ENCODE results near the gene KBTBD8. TPM values are rescaled to one million over a fixed set of nuclear protein-coding genes. Genes with fewer than 3 reads are reported as not detected.

KBTBD8 gene
- total and polyA plus RNA-seq, 4 donors: 0.10 to 3.1 (median 1.5) TPM

DNA sequence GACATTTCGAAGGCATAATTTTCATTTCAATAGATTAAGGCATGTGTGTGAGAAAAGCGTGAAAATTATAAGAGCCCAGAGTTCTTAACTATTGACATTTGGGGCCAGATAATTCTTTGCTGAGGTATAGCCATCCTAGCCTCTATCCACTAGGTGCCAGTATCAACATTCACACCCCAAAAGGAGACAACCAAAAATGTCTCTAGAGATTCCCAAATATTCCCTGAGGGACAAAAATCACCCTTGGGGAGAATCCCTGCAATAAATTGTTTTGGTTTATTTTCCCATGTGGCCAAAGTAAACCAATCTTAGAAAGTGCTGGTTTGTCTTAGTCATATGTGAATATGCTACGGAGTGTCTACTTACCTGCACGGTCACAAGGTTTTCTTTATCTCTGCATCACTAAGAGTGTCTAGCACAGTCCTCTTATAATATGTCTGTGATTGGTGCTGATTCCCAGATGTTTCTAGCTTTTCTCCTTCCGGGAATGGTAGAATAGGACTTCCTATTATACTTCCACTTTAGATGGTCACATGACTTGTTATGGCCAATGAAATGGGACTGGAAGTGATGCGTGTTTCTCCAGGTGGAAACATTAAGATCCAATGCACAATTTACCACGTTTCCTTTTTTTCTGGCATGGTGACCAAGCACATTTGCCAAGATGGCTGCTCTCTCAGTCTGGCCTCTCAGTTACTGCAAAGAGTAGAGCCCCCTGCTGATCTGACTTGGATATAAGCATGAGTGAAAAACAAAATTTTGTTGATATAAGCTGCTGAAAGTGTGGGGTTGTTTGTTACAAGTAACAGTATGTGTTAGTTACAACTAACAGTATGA is 8.0 kb upstream of the KBTBD8 start:
- no peak for ATAC-seq (ENCODE audit: low FRiP score)
- H3K4me3 ChIP-seq (ENCODE audit: low read length in 2 of 2): no peak overlapping the region
- intact Hi-C loops (cut with DNase I): loop anchor here in 1 of 2 donors (10.0 kb wide), 1 partner anchor 1725 kb away; no protein-coding TSS in a partner anchor

DNA sequence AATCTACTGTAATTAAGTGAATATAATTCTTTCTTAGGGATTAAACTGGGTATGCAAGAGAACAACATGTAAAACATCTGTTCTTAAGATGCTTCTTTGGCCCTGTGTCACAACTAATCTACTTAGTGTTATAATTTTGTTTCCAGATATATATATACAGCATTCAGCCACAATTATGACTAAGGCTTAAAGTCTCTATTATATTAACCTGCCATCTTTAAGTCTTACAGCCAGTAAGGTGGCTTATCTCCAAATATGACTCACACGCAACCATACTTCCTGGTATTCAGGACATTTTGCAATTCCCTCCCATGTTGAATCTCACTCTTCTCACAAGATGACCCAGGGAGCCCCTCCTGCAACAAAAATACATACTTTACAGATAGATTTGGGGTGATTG is 6.6 kb upstream of the KBTBD8 start:
- 73 to 75% methylated on average over 1 of the region's 1 CpG for WGBS, 2 donors
- Histone ChIP-seq H3K9me3 (ENCODE audit: control insufficient read depth, low read length) (no peaks in the 10 kb centered on the region), H3K4me3 (ENCODE audit: low read length in 2 of 2) (no peak overlapping the region), H3K27me3 (ENCODE audit: control insufficient read depth in 1 of 2, insufficient read depth in 2 of 2, low read length in 1 of 2) (peaks cover 0 to 2% of the 10 kb centered on the region in 2 donors), H3K4me1 (ENCODE audit: control insufficient read depth in 1 of 2, insufficient read depth in 2 of 2, low read length in 2 of 2) (no peaks in the 10 kb centered on the region), H3K36me3 (ENCODE audit: control insufficient read depth in 1 of 2, insufficient read depth in 2 of 2, low read length in 1 of 2) (no peaks in the 10 kb centered on the region), H3K27ac (ENCODE audit: low read depth in 1 of 2, low read length in 2 of 2) (no peak overlapping the region)
- intact Hi-C loops (cut with DNase I): loop anchor here in 1 of 2 donors (10.0 kb wide), 1 partner anchor 1723 kb away; no protein-coding TSS in a partner anchor
- DNase-seq (no peak), ATAC-seq (ENCODE audit: low FRiP score) (no peak)

More for the DNA sequence above, 8.0 kb upstream of the KBTBD8 start:
- peaks cover 0 to 2% of the 10 kb centered on the region in 2 donors for H3K27me3 ChIP-seq (ENCODE audit: control insufficient read depth in 1 of 2, insufficient read depth in 2 of 2, low read length in 1 of 2)
- DNase-seq: no peak
- H3K4me1 ChIP-seq (ENCODE audit: control insufficient read depth in 1 of 2, insufficient read depth in 2 of 2, low read length in 2 of 2): no peaks in the 10 kb centered on the region
- 82 to 87% methylated on average over 7 of the region's 7 CpGs for WGBS, 2 donors
- H3K9me3 ChIP-seq (ENCODE audit: control insufficient read depth, low read length): no peaks in the 10 kb centered on the region
- no peak overlapping the region for H3K27ac ChIP-seq (ENCODE audit: low read depth in 1 of 2, low read length in 2 of 2)
- H3K36me3 ChIP-seq (ENCODE audit: control insufficient read depth in 1 of 2, insufficient read depth in 2 of 2, low read length in 1 of 2): no peaks in the 10 kb centered on the region

DNA sequence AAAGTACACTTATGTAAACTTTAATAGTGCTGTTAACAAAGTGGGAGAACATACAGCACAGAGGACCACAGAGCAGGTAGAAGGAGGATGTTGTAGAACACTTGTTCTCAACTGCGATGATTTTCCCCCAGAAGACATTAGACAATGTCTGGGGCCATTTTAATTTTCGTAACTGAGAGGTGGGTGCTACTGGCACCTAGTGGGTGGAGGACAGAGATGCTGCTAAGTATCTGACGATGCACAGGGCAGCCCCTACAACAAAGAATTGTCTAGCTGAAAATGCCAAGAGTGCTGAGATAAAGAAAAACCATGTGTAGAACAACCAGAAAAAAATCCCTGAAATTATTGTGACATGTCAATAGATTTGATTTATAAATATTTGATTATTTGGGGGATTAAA is 5.0 kb upstream of the KBTBD8 start:
- Histone ChIP-seq H3K27ac (ENCODE audit: low read depth in 1 of 2, low read length in 2 of 2) (no peak overlapping the region), H3K36me3 (ENCODE audit: control insufficient read depth in 1 of 2, insufficient read depth in 2 of 2, low read length in 1 of 2) (no peaks in the 10 kb centered on the region), H3K9me3 (ENCODE audit: control insufficient read depth, low read length) (no peaks in the 10 kb centered on the region), H3K4me1 (ENCODE audit: control insufficient read depth in 1 of 2, insufficient read depth in 2 of 2, low read length in 2 of 2) (no peaks in the 10 kb centered on the region), H3K4me3 (ENCODE audit: low read length in 2 of 2) (no peak overlapping the region), H3K27me3 (ENCODE audit: control insufficient read depth in 1 of 2, insufficient read depth in 2 of 2, low read length in 1 of 2) (peaks cover 0 to 2% of the 10 kb centered on the region in 2 donors)
- ATAC-seq (ENCODE audit: low FRiP score) (no peak), DNase-seq (no peak)
- intact Hi-C loops (cut with DNase I): loop anchor here in 1 of 2 donors (10.0 kb wide), 1 partner anchor 1722 kb away; no protein-coding TSS in a partner anchor
- WGBS, 2 donors: 83 to 86% methylated on average over 3 of the region's 3 CpGs

DNA sequence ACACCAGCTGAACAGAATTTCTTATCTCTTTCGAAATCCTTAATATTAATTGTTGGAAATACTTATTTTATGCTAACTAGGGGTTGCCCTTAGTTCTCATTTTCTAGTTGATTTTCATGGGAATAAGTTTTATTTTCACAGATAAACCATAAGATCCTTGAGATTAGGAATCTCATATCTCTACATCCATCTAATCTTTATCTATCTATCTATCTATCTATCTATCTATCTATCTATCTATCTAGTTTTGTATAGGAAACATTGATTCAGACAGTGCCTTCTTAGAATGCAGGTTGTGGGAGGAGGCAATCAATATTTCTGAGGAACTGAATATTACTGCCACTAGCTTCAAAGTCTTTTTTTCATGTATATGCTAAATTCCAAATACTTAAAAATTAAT is 3.5 kb upstream of the KBTBD8 start:
- Histone ChIP-seq H3K4me3 (ENCODE audit: low read length in 2 of 2) (no peak overlapping the region), H3K9me3 (ENCODE audit: control insufficient read depth, low read length) (no peaks in the 10 kb centered on the region), H3K27me3 (ENCODE audit: control insufficient read depth in 1 of 2, insufficient read depth in 2 of 2, low read length in 1 of 2) (peaks cover 0 to 2% of the 10 kb centered on the region in 2 donors), H3K36me3 (ENCODE audit: control insufficient read depth in 1 of 2, insufficient read depth in 2 of 2, low read length in 1 of 2) (no peaks in the 10 kb centered on the region), H3K4me1 (ENCODE audit: control insufficient read depth in 1 of 2, insufficient read depth in 2 of 2, low read length in 2 of 2) (no peaks in the 10 kb centered on the region), H3K27ac (ENCODE audit: low read depth in 1 of 2, low read length in 2 of 2) (no peak overlapping the region)
- 75 to 81% methylated on average over 1 of the region's 1 CpG for WGBS, 2 donors
- intact Hi-C loops (cut with DNase I): loop anchor here in 1 of 2 donors (10.0 kb wide), 1 partner anchor 1720 kb away; no protein-coding TSS in a partner anchor
- ATAC-seq (ENCODE audit: low FRiP score): no peak
- no peak for DNase-seq

DNA sequence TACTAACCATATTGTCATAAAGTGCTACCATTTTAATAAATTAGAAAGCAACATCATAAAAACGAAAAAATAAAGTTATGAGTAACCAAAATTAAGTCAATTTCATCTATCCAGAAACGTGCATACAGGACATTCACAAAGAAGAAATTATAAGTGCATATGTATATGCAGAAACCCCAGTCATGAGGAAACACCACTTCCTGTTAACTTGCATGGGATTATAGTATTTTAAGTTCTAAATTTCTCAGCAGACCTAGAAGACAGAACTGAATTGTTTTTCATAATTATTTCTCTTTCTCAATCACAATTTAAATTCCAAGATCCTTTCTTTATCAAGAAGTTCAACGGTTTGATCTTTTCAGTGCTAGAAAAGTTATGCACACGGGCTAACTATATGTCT is 1.4 kb upstream of the KBTBD8 start:
- no peaks in the 10 kb centered on the region for H3K4me1 ChIP-seq (ENCODE audit: control insufficient read depth in 1 of 2, insufficient read depth in 2 of 2, low read length in 2 of 2)
- no peak overlapping the region for H3K4me3 ChIP-seq (ENCODE audit: low read length in 2 of 2)
- H3K27ac ChIP-seq (ENCODE audit: low read depth in 1 of 2, low read length in 2 of 2): no peak overlapping the region
- ATAC-seq (ENCODE audit: low FRiP score) (no peak), DNase-seq (no peak)
- 62 to 65% methylated on average over 4 of the region's 4 CpGs for WGBS, 2 donors
- H3K27me3 ChIP-seq (ENCODE audit: control insufficient read depth in 1 of 2, insufficient read depth in 2 of 2, low read length in 1 of 2): no peaks in the 10 kb centered on the region
- no peaks in the 10 kb centered on the region for H3K36me3 ChIP-seq (ENCODE audit: control insufficient read depth in 1 of 2, insufficient read depth in 2 of 2, low read length in 1 of 2)
- H3K9me3 ChIP-seq (ENCODE audit: control insufficient read depth, low read length): no peaks in the 10 kb centered on the region
- intact Hi-C loops (cut with DNase I): loop anchor here in 1 of 2 donors (10.0 kb wide), 1 partner anchor 1718 kb away; no protein-coding TSS in a partner anchor

DNA sequence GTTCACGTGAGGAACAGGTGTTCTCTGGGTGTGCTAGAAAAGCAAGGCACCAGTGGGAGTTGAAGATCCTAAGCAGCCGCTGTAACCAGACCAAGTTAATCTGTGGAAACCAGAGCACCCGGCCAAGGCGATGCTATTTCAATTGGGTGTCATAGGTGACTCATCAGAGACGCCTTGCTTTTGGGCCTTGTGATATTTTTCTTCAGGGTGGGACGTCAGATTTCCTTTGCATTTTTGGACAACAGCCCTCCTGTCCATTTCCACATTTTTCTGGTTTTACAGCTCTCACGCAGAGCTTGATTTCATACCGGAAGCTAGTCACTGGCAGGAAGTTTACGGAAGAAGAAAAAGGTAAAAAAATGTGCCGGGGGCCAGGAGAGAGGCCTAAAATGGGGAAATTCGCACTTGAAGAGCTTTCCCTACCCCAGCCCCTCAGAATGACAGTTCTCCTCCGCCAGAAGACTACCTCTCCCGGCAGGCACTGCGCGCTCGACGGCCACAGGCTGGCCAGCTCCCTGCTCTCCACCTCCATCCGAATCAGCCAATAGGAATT is 471 bp upstream of the KBTBD8 start:
- Histone ChIP-seq H3K27me3 (ENCODE audit: control insufficient read depth in 1 of 2, insufficient read depth in 2 of 2, low read length in 1 of 2) (no peaks in the 10 kb centered on the region), H3K9me3 (ENCODE audit: control insufficient read depth, low read length) (no peaks in the 10 kb centered on the region), H3K36me3 (ENCODE audit: control insufficient read depth in 1 of 2, insufficient read depth in 2 of 2, low read length in 1 of 2) (no peaks in the 10 kb centered on the region), H3K4me3 (ENCODE audit: low read length in 2 of 2) (no peak overlapping the region), H3K27ac (ENCODE audit: low read depth in 1 of 2, low read length in 2 of 2) (no peak overlapping the region), H3K4me1 (ENCODE audit: control insufficient read depth in 1 of 2, insufficient read depth in 2 of 2, low read length in 2 of 2) (no peaks in the 10 kb centered on the region)
- WGBS, 2 donors: 5 to 7% methylated on average over 18 of the region's 18 CpGs
- no peak for DNase-seq
- intact Hi-C loops (cut with DNase I): loop anchor here in 1 of 2 donors (10.0 kb wide), 1 partner anchor 1717 kb away; no protein-coding TSS in a partner anchor
- no peak for ATAC-seq (ENCODE audit: low FRiP score)

DNA sequence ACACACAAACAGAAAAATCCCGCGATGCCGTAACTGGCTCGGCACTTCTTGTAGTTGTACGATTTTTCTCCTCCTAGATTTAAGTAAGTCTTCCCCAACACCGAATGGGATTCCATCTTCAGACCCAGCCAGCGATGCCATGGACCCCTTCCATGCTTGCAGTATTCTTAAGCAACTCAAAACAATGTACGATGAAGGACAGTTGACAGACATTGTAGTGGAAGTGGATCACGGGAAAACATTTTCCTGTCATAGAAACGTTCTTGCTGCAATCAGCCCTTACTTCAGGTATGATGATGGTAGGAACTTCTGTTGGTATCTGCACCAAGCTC is 763 bp downstream of the KBTBD8 start:
- ATAC-seq (ENCODE audit: low FRiP score) (no peak), DNase-seq (no peak)
- intact Hi-C loops (cut with DNase I): loop anchor here in 1 of 2 donors (10.0 kb wide), 1 partner anchor 1716 kb away; no protein-coding TSS in a partner anchor
- H3K9me3 ChIP-seq (ENCODE audit: control insufficient read depth, low read length): no peaks in the 10 kb centered on the region
- H3K27me3 ChIP-seq (ENCODE audit: control insufficient read depth in 1 of 2, insufficient read depth in 2 of 2, low read length in 1 of 2): no peaks in the 10 kb centered on the region
- H3K4me3 ChIP-seq (ENCODE audit: low read length in 2 of 2): peak overlapping the region; percentile 55 to 79
- no peaks in the 10 kb centered on the region for H3K4me1 ChIP-seq (ENCODE audit: control insufficient read depth in 1 of 2, insufficient read depth in 2 of 2, low read length in 2 of 2)
- H3K36me3 ChIP-seq (ENCODE audit: control insufficient read depth in 1 of 2, insufficient read depth in 2 of 2, low read length in 1 of 2): no peaks in the 10 kb centered on the region
- H3K27ac ChIP-seq (ENCODE audit: low read depth in 1 of 2, low read length in 2 of 2): no peak overlapping the region
- 4% methylated on average over 10 of the region's 10 CpGs for WGBS, 2 donors

DNA sequence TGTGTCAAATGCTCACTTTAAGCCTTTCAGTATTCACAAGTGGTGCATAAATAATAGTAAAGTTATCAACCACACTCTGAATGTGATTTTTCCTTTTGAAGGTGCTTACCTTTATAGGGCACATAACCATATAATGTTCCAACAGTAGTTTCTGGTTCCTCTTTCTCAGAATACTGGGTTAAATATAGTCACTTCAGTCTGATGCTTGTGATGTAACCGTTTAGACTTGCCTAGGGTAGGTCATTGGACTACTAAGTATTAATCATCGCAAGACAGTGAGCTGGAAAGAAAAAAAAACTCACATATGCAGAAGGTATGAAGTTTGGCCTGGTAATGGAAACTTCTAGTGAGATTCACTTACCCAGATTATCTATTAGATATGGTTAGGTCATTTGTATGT is 1.9 kb downstream of the KBTBD8 start:
- Histone ChIP-seq H3K9me3 (ENCODE audit: control insufficient read depth, low read length) (no peaks in the 10 kb centered on the region), H3K36me3 (ENCODE audit: control insufficient read depth in 1 of 2, insufficient read depth in 2 of 2, low read length in 1 of 2) (no peaks in the 10 kb centered on the region), H3K27ac (ENCODE audit: low read depth in 1 of 2, low read length in 2 of 2) (no peak overlapping the region), H3K4me1 (ENCODE audit: control insufficient read depth in 1 of 2, insufficient read depth in 2 of 2, low read length in 2 of 2) (no peaks in the 10 kb centered on the region), H3K4me3 (ENCODE audit: low read length in 2 of 2) (no peak overlapping the region), H3K27me3 (ENCODE audit: control insufficient read depth in 1 of 2, insufficient read depth in 2 of 2, low read length in 1 of 2) (no peaks in the 10 kb centered on the region)
- intact Hi-C loops (cut with DNase I): no loop called here
- 89 to 96% methylated on average over 2 of the region's 2 CpGs for WGBS, 2 donors
- ATAC-seq (ENCODE audit: low FRiP score) (no peak), DNase-seq (no peak)

Measured in aorta (tissue), 5 donors.